Thyroid gland (tissue), 4 donors: ENCODE measurements around the gene EXOC1. TPM values are rescaled to one million over a fixed set of nuclear protein-coding genes. Genes with fewer than 3 reads are reported as not detected.

Experiments used
- DNase-seq, 2 donors: peaks; one replicate each; pipeline ENCODE4 v3.0.0-alpha.2; 2019
- H3K27ac ChIP-seq, 3 donors: fragments of 200-600 bp; sonication (generic); 1 replicate in 2 of 3; 2 replicates in 1 of 3; pipeline ENCODE4 v1.5.1; 2016 to 2019; ENCODE audit warnings: mild to moderate bottlenecking in 1 of 3, moderate library complexity in 1 of 3
- H3K27me3 ChIP-seq: fragments of 200-600 bp; sonication (generic); one replicate; pipeline ENCODE4 v1.5.1; 2019
- H3K36me3 ChIP-seq, 2 donors: fragments of 200-600 bp; sonication (generic); one replicate each; pipeline ENCODE4 v1.5.1; 2016 to 2019
- H3K4me1 ChIP-seq, 2 donors: fragments of 200-600 bp; sonication (generic); one replicate each; pipeline ENCODE4 v1.5.1; 2017 to 2019
- H3K4me3 ChIP-seq, 3 donors: fragments of 200-600 bp; sonication (generic); replicated peaks in 1 of 3; 1 replicate in 2 of 3; 2 replicates in 1 of 3; pipeline ENCODE4 v1.5.1; 2016; ENCODE audit warnings: mild to moderate bottlenecking in 1 of 3
- H3K9me3 ChIP-seq: fragments of 200-600 bp; sonication (generic); one replicate; pipeline ENCODE4 v1.5.1; 2017
- POLR2A ChIP-seq, 2 donors: fragments of 450-650 bp; IDR thresholded peaks; one replicate each; pipeline ENCODE4 v1.6.1; 2017; ENCODE audit warnings: antibody characterized with exemption in 2 of 2, mild to moderate bottlenecking in 2 of 2, moderate library complexity in 1 of 2
- WGBS, 2 donors: methylation state at CpG; one replicate each; pipeline ENCODE4 v1.1.5; 2017; 5-methylcytosine and 5-hydroxymethylcytosine counted together
- intact Hi-C: fragments of 100-400 bp; cut with DNase I; formaldehyde crosslinking; loops from one replicate; pipeline ENCODE4 v1.15.1; 2023
- total RNA-seq, 4 donors: library from RNA; depleted of rRNA; stranded (reverse); fragments of >200 nt; gene quantifications; one replicate each; pipeline ENCODE4 v1.2.3, GENCODE V29; 2016
- TF ChIP-seq, protein P1 (sequence below), 6 experiments: fragments of 200-600 bp in 3 of 6; fragments of 450-650 bp in 3 of 6; sonication (generic) in 3 of 6; IDR thresholded peaks; one replicate each; pipeline ENCODE4 v1.5.1; 2016 to 2019; ENCODE audit warnings: antibody characterized with exemption in 6 of 6, mild to moderate bottlenecking in 2 of 6, inconsistent platforms in 1 of 6, moderate library complexity in 1 of 6

EXOC1 gene
- total RNA-seq, 4 donors from 2014 or later, result 32.9 to 38.3 (median 34.5) TPM

DNA sequence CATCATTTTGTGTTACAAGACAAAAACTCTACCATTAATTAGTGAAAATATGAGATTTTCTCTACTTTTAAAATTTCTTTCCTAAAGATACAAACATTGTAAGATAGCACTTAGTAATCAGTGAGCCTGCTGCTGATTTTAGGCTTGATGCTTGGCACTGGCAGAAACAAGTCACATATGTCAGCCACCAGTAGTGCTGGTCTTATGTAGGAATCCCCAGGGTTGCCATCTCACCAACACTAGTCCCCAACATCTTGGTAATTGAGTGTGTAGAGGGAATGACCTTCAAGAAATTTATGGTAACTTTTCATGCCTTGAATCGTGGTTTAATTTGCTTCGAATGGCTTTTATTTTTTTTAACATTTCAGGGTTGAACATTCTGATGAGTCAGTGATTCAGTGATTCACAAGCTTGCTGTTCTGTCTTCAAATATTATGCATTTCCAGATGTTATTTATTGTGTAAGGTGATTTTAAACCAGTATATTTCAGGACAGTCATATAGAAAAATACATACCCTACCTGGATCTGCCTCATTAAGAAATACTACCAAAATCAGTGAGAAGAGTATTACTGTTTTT lies 11.9 kb downstream of the EXOC1 start:
- Histone ChIP-seq H3K27ac (no peak overlapping the region), H3K36me3 (peaks cover 18% of the 10 kb centered on the region in 2 donors), H3K4me3 (no peak overlapping the region), H3K9me3 (no peaks in the 10 kb centered on the region), H3K27me3 (no peaks in the 10 kb centered on the region), H3K4me1 (no peaks in the 10 kb centered on the region)
- TF ChIP-seq, protein P1, sequence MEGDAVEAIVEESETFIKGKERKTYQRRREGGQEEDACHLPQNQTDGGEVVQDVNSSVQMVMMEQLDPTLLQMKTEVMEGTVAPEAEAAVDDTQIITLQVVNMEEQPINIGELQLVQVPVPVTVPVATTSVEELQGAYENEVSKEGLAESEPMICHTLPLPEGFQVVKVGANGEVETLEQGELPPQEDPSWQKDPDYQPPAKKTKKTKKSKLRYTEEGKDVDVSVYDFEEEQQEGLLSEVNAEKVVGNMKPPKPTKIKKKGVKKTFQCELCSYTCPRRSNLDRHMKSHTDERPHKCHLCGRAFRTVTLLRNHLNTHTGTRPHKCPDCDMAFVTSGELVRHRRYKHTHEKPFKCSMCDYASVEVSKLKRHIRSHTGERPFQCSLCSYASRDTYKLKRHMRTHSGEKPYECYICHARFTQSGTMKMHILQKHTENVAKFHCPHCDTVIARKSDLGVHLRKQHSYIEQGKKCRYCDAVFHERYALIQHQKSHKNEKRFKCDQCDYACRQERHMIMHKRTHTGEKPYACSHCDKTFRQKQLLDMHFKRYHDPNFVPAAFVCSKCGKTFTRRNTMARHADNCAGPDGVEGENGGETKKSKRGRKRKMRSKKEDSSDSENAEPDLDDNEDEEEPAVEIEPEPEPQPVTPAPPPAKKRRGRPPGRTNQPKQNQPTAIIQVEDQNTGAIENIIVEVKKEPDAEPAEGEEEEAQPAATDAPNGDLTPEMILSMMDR (IDR thresholded peaks at IDR 0.05), result no peak
- TF ChIP-seq POLR2A (IDR thresholded peaks at IDR 0.05), result no peak
- DNase-seq, result no peak
- intact Hi-C loops, result loop anchor here (5.0 kb wide), 1 partner anchor 518 kb away; the partner anchor contains the start of gene SRD5A3
- WGBS, 2 donors, result 78 to 91% methylated on average over 2 of the region's 2 CpGs

DNA sequence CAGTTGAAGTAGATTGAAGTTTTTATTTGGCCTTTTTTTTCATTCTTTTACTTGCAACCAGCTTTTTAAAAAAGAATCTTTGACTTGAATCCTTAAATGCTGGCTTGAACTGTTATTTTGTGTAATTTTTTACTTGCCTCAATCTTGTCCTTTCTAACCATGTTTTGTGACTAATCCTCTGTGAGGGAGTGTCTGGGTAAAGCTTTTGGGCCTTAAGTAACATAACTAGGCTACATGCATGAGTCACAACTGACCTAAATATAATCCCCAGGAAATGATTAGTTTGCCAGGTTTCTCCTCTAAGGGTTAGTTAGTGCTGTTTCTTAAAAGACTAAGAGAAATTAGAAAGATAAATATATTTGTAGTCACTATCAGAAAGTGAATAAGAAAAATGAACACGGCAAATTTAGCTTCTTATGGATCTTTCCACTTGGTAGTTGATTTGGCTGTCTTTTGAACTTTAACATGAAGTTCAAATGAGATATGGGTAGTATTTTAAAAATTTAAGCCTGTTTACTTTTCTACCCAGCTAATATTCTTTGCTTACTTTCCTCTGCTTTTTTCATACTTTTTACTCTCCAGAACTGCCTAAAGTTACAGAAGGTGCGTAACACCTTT lies 13.0 kb downstream of the EXOC1 start:
- DNase-seq, result no peak
- TF ChIP-seq, protein P1 (IDR thresholded peaks at IDR 0.05), result no peak
- TF ChIP-seq POLR2A (IDR thresholded peaks at IDR 0.05), result no peak
- intact Hi-C loops, result loop anchor here (5.0 kb wide), 1 partner anchor 519 kb away; the partner anchor contains the start of gene SRD5A3
- Histone ChIP-seq H3K9me3 (no peaks in the 10 kb centered on the region), H3K4me3 (no peak overlapping the region), H3K27me3 (no peaks in the 10 kb centered on the region), H3K27ac (no peak overlapping the region), H3K4me1 (no peaks in the 10 kb centered on the region), H3K36me3 (peaks cover 17 to 22% of the 10 kb centered on the region in 2 donors)
- 62 to 64% methylated on average over 2 of the region's 2 CpGs for WGBS, 2 donors

- intact Hi-C loops, result loop anchor here (5.0 kb wide), 1 partner anchor 520 kb away; the partner anchor contains the start of gene SRD5A3
- Histone ChIP-seq H3K27me3 (no peaks in the 10 kb centered on the region), H3K36me3 (peaks cover 20 to 28% of the 10 kb centered on the region in 2 donors), H3K27ac (no peak overlapping the region), H3K9me3 (no peaks in the 10 kb centered on the region), H3K4me1 (no peaks in the 10 kb centered on the region), H3K4me3 (no peak overlapping the region)
- WGBS, 2 donors, result 14 to 17% methylated on average over 4 of the region's 4 CpGs
- peak in 1 of 2 donors; percentile 4 for DNase-seq
- TF ChIP-seq POLR2A (IDR thresholded peaks at IDR 0.05), result no peak
- TF ChIP-seq, protein P1 (IDR thresholded peaks at IDR 0.05), result peak; percentile 55 to 87 (median 64)
Observed at GRCh38 chr4:55866973-55867574, 13.6 kb downstream of the EXOC1 start.

GRCh38 chr4:55868581-55869090 lies 15.2 kb downstream of the EXOC1 start:
- no peaks in the 10 kb centered on the region for H3K4me1 ChIP-seq
- H3K4me3 ChIP-seq, result no peak overlapping the region
- 92 to 93% methylated on average over 1 of the region's 1 CpG for WGBS, 2 donors
- H3K27ac ChIP-seq, result no peak overlapping the region
- peaks cover 20 to 26% of the 10 kb centered on the region in 2 donors for H3K36me3 ChIP-seq
- no peak for DNase-seq
- no peak for TF ChIP-seq POLR2A (IDR thresholded peaks at IDR 0.05)
- TF ChIP-seq, protein P1 (IDR thresholded peaks at IDR 0.05), result no peak
- no peaks in the 10 kb centered on the region for H3K9me3 ChIP-seq
- intact Hi-C loops, result loop anchor here (5.0 kb wide), 1 partner anchor 521 kb away; the partner anchor contains the start of gene SRD5A3
- H3K27me3 ChIP-seq, result no peaks in the 10 kb centered on the region
